ENCODE data around the gene LRRC75A. TPM values are rescaled to one million over a fixed set of nuclear protein-coding genes. Genes with fewer than 3 reads are reported as not detected.

LRRC75A gene
- total RNA-seq, 2 donors from 2014 or later: 0.93 to 2.6 TPM

DNA sequence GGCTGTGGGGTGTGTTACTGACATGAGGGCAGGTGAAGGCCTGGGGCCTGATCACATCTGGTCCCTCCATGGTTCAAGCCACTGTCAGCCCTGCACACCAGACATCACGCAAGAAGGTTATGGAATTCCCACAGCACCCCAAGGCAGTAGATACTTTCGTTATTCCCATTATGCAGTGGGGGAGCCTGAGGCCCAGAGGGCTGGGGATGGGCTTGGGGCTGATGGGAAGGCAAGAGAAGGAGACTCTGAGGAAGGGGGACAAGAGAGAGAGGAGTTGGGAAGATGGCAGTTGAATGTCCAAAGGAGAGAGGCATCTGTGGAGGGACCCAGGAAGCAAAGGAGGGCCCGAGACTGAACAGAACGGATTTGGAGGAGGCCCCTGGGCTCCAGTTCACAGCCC lies 42.0 kb downstream of the LRRC75A start:
- peaks cover 0 to 7% of the 10 kb centered on the region in 2 donors for H3K4me1 ChIP-seq
- no peaks in the 10 kb centered on the region for H3K27me3 ChIP-seq
- no peak overlapping the region for H3K4me3 ChIP-seq
- no peaks in the 10 kb centered on the region for H3K9me3 ChIP-seq
- no peak for DNase-seq (ENCODE audit: low spot score)
- H3K36me3 ChIP-seq: peaks cover 13% of the 10 kb centered on the region
- no peak overlapping the region for H3K27ac ChIP-seq
- TF ChIP-seq, protein P1, sequence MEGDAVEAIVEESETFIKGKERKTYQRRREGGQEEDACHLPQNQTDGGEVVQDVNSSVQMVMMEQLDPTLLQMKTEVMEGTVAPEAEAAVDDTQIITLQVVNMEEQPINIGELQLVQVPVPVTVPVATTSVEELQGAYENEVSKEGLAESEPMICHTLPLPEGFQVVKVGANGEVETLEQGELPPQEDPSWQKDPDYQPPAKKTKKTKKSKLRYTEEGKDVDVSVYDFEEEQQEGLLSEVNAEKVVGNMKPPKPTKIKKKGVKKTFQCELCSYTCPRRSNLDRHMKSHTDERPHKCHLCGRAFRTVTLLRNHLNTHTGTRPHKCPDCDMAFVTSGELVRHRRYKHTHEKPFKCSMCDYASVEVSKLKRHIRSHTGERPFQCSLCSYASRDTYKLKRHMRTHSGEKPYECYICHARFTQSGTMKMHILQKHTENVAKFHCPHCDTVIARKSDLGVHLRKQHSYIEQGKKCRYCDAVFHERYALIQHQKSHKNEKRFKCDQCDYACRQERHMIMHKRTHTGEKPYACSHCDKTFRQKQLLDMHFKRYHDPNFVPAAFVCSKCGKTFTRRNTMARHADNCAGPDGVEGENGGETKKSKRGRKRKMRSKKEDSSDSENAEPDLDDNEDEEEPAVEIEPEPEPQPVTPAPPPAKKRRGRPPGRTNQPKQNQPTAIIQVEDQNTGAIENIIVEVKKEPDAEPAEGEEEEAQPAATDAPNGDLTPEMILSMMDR (IDR thresholded peaks at IDR 0.05): no peak

DNA sequence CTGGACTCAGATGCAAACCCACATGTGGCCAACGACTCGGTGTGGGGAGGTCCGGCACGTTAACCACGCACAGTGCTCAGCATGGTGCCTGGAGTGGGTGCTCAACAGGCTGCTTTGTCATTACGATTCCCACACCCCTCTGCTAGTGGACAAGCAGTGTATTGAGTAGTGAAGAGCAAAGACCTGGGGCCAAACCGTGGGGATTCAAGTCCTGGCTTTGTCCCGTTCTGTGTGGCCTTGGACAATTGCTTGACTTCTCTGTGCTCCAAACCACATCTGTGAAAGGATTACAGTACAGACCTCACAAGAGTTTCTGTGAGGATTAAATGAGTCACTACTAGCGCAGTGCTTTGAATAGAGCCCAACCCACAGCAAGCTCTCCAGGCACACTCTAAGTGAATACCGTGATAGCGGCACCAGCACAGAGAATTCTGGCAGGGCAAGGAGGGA lies 42.8 kb downstream of the LRRC75A start:
- H3K36me3 ChIP-seq: peaks cover 21% of the 10 kb centered on the region
- peaks cover 0 to 13% of the 10 kb centered on the region in 2 donors for H3K4me1 ChIP-seq
- no peak overlapping the region for H3K4me3 ChIP-seq
- TF ChIP-seq, protein P1 (IDR thresholded peaks at IDR 0.05): no peak
- DNase-seq (ENCODE audit: low spot score): no peak
- no peaks in the 10 kb centered on the region for H3K9me3 ChIP-seq
- no peak overlapping the region for H3K27ac ChIP-seq
- H3K27me3 ChIP-seq: no peaks in the 10 kb centered on the region

DNA sequence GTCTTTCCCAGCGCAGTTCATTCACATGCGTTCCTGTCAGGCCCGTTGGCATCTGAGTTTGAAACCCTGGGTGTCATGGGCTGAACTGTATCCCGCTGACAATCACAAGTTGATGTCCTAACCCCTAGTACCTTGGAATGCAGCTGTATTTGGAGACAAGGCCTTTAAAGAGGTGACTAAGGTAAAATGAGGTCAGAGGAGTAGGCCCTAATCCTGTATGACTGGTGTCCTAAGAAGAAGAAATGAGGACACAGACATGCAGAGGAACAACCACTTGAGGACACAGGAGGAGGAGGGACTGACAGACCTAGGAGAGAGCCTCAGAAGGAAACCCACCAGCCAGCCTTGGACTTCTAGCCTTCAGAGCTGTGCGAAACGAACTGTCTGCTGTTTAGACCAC lies 43.5 kb downstream of the LRRC75A start:
- H3K9me3 ChIP-seq: no peaks in the 10 kb centered on the region
- H3K27ac ChIP-seq: no peak overlapping the region
- no peaks in the 10 kb centered on the region for H3K27me3 ChIP-seq
- peaks cover 0 to 17% of the 10 kb centered on the region in 2 donors for H3K4me1 ChIP-seq
- no peak for DNase-seq (ENCODE audit: low spot score)
- H3K36me3 ChIP-seq: peaks cover 27% of the 10 kb centered on the region
- TF ChIP-seq, protein P1 (IDR thresholded peaks at IDR 0.05): no peak
- no peak overlapping the region for H3K4me3 ChIP-seq

DNA sequence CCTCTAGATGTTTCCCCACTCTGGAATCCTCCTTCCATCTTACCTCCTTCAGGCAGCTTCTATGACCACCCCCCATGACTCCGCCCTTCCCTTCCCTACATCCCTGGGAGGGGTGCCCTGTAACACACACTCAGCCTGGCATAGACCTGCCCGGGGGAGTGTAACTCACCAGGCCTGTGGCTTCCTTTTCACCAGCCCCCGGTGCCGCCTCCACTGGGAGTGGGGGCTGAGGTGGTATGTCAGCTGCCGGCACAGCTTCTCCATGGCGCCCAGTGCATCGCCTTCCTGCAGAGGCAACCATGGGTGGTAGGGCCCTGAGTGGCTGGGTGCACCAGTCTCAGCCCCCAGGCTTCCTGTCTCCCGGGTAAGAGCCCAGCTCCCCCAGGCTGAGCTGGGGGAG lies 44.3 kb downstream of the LRRC75A start:
- Histone ChIP-seq H3K27ac (no peak overlapping the region), H3K4me1 (peaks cover 0 to 25% of the 10 kb centered on the region in 2 donors), H3K4me3 (no peak overlapping the region), H3K36me3 (peaks cover 34% of the 10 kb centered on the region), H3K27me3 (no peaks in the 10 kb centered on the region), H3K9me3 (no peaks in the 10 kb centered on the region)
- TF ChIP-seq, protein P1 (IDR thresholded peaks at IDR 0.05): no peak
- DNase-seq (ENCODE audit: low spot score): no peak

DNA sequence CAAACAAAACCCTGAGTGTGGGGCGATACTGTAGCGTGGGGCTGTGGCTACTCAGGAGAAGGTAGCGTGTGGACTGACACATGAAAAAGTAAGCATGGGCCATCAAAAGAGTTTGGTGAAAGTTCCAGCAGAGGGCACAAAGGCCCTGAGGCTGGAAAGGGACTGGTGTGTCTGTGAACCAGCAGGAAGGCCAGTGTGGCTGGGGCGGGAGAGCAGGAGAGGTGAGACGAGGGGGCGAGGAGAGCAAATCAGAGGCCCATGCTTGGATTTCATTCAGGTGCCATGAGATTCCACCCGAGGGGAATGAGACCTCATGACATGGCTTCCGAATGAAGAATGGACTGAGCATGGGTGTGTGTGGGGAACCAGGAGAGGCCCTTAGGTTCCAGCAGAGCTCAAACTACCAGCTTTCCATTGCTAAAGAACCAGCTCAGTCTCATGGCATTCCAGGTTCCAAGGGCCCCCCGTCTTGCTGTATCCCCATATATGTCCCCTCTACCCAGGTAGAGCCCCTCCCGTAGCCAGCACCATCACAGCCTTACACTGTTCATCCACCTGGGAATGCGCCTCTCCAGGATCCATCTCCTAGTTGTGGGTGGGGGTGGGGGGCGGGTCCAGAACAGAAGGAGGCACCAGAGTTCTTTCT lies 45.5 kb downstream of the LRRC75A start:
- Histone ChIP-seq H3K27ac (no peak overlapping the region), H3K4me3 (no peak overlapping the region), H3K9me3 (no peaks in the 10 kb centered on the region), H3K4me1 (peaks cover 0 to 37% of the 10 kb centered on the region in 2 donors), H3K27me3 (no peaks in the 10 kb centered on the region), H3K36me3 (peaks cover 46% of the 10 kb centered on the region)
- DNase-seq (ENCODE audit: low spot score): no peak
- TF ChIP-seq, protein P1 (IDR thresholded peaks at IDR 0.05): no peak

Data from right atrium auricular region (tissue), 2 donors.